Suprapubic skin (tissue), 4 donors: Measurements from ENCODE around the gene PDE4B.

Experiments used
- CTCF ChIP-seq, 2 donors: fragments of 200-600 bp in 1 of 2; fragments of 450-650 bp in 1 of 2; sonication (generic) in 1 of 2; IDR thresholded peaks; one replicate each; pipeline ENCODE4 v1.5.1; 2016 to 2019; ENCODE audit warnings: antibody characterized with exemption in 2 of 2, mild to moderate bottlenecking in 1 of 2, moderate library complexity in 1 of 2
- EP300 ChIP-seq: sonication (generic); formaldehyde crosslinking; IDR thresholded peaks from one replicate; pipeline ENCODE4 v1.6.1; 2017; ENCODE audit warnings: antibody characterized with exemption
- POLR2A ChIP-seq, 2 donors: fragments of 450-650 bp; IDR thresholded peaks; one replicate each; pipeline ENCODE4 v1.6.1; 2017; ENCODE audit warnings: antibody characterized with exemption in 2 of 2, mild to moderate bottlenecking in 2 of 2, moderate library complexity in 2 of 2
- POLR2AphosphoS5 ChIP-seq, 3 donors: sonication (generic); formaldehyde crosslinking; IDR thresholded peaks; one replicate each; pipeline ENCODE4 v1.6.1; 2017; ENCODE audit warnings: antibody characterized with exemption in 3 of 3

DNA sequence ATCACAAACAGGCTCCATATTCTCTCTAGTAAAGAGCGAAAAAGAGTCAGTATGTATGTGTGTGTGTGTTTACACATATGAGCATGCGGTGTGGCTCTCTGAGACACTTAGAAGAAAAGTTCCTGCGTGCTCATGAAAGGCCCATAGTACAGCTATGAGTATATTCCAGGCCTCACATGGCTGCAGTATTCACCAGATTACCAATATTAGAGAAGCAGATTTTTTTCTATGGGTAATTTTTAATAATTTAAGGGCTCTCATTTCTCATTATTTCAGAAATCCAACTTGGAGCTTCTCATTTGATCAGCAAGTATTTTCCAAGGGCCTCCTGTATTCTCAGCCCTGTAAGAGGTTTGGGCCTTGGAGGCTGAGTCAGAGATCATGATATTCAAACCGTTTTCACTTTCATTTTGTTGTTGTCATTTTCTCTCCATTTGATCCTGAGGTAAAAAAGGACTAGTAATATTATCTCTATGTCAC lies 508.3 kb downstream of the PDE4B start:
- TF ChIP-seq POLR2A (IDR thresholded peaks at IDR 0.05): no peak
- no peak for TF ChIP-seq CTCF (IDR thresholded peaks at IDR 0.05)
- no peak for TF ChIP-seq POLR2AphosphoS5 (IDR thresholded peaks at IDR 0.05)
- TF ChIP-seq EP300: no peak
